D341Med (cell line): ENCODE data around the gene SFMBT2.
"Not testable (repeated sequence)": the region's sequence is repeated elsewhere in the genome, so short reads cannot be mapped to it uniquely, and the experiment has no call there.

Experiments
- DNase-seq: peaks from one replicate; pipeline ENCODE4 v3.0.0; 2012; ENCODE audit warnings: low spot score

Gene SFMBT2

DNA sequence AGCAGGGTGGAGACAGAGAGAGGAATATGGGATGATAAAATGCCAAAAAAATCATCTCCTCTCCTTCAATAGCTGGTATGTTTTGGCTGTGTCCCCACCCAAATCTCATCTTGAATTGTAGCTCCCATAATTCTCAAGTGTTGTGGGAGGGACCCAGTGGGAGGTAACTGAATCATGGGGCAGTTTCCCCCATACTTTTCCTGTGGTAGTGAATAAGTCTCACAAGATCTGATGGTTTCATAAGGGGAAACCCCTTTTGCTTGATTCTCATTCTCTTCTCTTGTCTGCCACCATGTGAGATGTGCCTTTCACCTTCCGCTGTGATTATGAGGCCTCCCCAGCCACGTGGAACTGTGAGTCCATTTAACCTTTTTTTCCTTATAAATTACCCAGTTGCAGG is 226.7 kb downstream of the SFMBT2 start:
- not testable (repeated sequence) for DNase-seq

DNA sequence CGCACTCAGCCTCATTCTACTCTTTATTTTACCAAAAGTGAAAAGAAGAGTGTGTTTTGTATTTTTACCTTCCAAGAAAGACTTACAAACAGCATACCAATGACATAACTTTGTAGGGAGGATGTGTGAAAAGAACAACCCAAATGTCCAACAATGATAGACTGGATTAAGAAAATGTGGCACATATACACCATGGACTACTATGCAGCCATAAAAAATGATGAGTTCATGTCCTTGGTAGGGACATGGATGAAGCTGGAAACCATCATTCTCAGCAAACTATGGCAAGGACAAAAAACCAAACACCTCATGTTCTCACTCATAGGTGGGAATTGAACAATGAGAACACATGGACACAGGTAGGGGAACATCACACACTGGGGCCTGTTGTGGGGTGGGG is 228.5 kb downstream of the SFMBT2 start:
- DNase-seq: not testable (repeated sequence)

DNA sequence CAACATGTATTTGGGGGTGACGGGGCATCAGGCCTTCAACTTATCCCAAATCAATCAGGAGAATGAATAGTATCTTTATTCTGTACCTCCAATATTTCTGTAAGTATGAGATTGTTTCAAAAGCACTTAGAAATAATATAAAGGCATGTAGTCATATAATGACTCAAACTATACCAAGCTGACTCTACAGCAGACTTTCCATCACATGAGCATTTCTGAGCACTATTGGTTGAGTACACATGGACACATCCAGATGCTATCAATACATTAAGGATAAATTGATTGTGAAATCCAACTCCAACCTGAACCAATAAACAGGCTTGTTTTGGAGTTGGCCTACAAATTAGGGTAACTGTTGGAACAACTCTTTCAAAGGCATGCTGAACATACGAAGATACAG is 229.4 kb downstream of the SFMBT2 start:
- DNase-seq: no peak

DNA sequence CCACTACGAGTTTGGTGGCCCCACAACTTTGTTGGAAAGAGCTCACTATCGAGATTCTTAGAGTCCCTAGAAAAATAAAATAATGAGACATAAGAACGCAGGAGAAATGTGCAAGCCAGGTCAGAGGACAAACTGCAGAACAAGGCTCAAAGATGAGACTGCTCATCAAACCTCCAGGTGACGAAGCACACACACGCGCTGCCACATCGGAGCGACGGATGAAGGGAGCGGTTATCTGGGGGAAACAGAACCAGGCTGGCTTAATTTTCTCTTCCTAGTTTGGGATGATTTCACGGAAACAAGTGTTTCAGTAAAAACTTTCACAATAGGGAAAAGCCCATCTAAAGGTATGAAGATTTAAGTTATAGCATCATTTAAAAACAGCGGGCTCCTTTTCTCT is 231.3 kb downstream of the SFMBT2 start:
- DNase-seq: no peak

DNA sequence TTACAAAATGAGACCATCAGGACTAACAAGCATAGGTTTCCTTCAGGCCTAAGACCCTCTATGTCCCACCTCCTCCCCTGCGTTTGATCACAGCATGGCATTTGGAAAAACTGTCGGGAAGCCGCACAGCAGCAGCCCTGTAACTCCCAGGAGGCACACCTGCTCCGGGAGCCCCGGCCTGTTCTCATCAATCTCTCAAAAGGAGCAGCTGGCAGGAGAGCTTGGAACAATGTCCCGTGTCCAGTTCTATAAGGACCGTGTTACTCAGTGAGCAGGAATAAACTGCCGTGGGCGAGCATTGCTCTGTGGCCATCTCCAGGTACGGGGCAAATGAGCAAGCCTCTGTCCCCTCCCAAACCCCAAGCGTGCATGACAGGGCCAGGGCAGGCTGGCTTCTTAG is 236.9 kb downstream of the SFMBT2 start:
- no peak for DNase-seq

DNA sequence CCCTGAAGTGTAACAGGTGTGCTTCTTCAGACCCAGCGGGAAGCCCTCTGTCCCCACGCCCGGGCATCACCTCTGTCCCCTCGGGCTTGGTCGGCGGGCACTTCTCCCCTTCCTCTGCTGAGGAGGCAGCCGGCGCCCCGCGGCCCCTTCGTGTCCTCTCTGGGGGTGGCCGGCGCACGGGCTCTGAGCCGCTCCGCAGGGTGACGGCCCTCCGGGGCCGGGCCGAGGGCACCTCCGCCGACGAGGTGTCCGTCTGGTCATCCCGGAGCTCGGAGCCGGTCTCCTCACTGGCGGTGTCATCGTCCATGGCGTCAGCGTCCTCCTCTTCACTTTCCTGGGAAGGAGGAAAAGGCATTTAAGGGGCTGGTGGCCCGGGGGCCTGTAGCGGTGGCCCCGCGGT is 239.0 kb downstream of the SFMBT2 start:
- DNase-seq: no peak

DNA sequence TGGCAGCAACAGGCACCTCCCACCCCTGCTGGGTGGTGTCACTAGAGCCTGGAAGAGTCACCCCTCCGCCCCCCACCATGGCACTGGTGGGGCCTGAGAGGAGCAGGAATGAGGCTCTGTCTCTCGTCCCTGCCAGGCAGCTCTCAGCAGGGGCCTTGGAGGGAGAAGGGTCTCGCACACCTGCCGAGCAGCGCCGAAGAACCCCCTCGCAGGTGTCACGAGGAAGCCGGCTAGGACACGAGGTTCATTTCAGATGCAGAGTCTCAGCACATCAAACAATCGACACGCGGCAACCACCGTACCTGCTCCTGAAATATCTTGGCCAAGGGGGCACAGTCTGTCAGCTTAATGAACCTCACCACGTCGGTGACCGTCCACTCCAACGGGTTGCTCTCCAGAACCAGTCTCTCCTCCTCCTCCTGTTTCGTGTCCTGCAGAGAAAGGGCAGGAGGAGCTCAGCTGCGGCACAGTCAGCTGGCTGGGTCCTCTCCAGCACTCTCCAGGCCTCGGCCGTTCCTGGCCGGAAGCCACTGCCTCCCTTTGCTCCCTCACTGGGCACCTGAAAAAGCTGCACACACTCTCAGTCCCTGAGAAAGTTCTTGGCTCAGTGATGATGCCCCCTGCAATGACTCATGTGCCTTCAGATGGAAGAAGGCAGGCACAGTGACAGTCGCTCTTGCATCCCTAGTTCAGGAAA is 240.1 kb downstream of the SFMBT2 start:
- DNase-seq: no peak

DNA sequence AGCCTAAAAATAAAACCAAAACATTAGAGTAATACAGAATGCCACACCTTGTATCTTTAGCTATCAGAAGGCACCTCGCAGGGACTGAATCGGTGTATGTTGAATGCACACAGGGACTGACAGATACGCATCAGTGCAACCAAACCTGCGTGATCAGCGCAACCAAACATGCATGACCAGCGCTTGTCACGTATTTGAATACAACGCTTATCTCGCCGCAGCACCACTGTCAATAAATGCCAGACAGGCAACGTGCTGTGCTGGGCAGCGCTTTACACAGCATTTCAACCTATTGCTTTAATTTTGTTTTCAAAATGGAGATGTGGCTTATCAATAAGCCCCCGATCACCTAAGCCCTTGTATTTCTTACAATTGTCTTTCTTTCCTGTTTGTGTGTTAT is 242.4 kb downstream of the SFMBT2 start:
- no peak for DNase-seq

GRCh38 chr10:7165500-7166177 is 245.2 kb downstream of the SFMBT2 start:
- no peak for DNase-seq

DNA sequence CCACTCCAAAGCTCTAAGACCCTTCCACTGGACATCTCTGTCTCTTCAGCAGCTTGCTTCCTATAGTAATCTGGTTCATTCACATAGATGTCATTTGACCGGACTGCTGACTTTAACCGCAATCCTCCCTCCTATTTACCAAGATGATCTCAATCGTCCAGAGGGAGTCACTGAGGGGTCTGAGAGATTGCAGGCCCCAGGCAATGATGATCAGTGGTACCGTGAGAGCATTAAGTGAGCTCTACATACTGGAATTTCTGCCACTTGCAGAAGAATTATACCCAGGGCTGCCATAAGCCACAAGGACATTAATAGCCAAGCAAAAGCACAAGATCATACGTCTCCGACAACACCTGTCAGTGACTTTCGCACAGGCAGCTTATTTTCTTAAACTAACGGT is 245.9 kb downstream of the SFMBT2 start:
- no peak for DNase-seq

DNA sequence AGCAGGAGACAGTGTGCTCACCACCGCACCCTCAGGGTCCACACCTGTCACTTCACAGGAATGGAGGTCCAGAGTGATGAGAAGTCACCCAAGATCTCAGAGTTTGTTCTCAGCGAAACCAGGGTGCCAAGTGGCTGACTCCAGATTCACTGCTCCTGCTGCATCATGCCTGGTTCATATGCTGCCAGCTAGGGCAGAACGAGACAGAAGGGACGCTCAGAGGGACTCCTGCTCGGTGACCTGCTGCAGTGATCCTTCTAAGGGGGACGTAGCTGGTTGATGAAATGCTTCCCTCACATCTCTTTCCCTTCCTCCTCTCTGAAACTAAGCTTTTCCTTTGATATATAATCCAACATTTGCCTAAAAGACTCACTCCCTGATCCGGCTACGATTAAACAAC is 248.5 kb downstream of the SFMBT2 start:
- no peak for DNase-seq

DNA sequence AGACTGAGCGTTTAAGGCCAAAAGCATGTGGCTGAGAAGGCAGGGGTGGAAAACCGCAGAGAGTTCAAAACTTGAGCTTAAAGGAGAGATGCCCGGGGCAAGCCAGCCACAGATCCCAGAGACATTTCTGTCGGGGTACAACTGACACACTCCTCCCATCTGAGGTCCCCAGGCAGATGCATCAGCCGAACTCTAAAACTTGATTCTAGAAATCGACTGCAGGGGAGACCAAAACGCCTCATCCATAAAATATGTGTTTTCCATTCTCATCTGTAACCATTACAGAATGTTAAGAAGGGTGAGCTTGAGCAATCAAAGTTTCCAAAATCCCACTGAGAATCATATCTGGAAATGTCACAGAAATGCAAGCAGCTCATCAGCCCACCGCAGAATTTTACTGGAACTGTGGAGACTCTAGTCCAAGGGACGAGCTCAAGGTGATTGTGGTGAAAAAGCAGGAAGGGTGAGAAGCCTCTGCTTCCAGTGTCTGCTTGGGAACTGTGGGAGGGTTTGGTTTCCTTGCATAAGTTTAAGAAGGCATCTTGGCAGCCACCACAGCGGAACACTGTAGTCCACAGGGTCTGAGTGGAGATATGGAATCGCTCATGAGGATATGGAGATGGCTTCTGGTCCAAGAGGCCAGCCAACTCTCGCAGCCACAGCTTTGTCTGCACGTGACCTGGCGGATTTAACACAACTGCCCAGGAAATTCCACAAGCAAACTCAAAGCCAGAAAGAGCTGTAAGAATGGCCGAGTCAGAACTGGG is 249.2 kb downstream of the SFMBT2 start:
- DNase-seq: no peak

- no peak for DNase-seq
Observed at GRCh38 chr10:7159928-7160327, 250.9 kb downstream of the SFMBT2 start.

DNA sequence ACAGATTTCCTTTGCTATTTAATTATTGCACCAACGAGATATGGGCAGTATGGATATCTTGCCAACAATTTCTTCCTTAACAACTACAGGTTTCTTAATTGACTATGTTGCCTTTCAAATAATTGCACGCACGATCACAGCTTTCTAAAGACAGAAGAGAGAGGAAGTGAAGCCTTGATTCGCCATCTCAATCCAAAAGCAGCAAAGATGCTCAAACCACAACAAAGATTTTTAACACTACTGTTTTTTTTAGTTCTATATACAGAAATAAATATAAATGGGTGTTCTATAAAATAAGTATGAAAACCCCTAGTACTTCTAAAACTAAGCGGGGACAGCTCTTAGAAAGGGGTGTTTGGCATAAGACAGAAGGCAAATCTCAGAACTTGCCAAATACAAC is 251.3 kb downstream of the SFMBT2 start:
- DNase-seq: no peak

- no peak for DNase-seq
Observed at GRCh38 chr10:7157091-7157490, 253.7 kb downstream of the SFMBT2 start.

DNA sequence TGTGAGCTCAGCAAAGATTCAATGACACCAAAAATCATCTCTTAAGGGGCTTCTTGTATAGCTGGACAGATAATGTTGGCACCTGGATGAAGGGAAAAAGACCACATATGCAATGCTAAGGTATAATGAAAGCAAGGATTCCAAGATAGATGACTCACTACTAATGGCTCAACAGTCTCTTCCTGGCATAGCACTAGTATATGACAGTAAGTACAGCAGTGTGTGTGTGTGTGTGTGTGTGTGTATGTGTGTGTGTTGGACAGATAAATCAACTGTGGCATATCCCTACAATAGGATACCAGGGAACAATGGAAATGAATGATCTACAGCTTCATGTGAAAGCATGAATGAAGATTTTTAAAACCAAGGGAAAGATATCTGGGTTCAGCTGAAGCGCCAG is 257.1 kb downstream of the SFMBT2 start:
- no peak for DNase-seq

DNA sequence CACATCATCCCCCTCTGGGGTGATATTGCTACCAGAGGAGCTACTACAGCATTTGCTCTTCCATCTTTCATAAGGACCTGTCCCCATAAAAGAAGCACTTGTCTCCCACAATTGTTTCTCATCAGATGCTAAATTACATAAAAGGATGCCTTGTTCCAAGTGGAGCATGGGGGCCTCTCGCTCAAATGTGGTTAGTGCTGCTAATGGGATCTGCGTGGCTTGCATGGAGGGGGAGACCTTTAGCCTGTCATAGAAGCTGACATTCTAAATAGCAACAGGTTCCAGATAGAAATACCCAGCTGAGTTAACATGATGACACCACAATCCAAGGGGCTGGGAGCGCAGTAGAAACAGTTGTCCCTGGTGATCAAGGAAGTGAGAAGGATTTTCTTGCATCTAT is 257.9 kb downstream of the SFMBT2 start:
- DNase-seq: no peak

- DNase-seq: no peak
Observed at GRCh38 chr10:7152341-7152740, 258.5 kb downstream of the SFMBT2 start.

- DNase-seq: no peak
Observed at GRCh38 chr10:7151538-7151937, 259.3 kb downstream of the SFMBT2 start.

DNA sequence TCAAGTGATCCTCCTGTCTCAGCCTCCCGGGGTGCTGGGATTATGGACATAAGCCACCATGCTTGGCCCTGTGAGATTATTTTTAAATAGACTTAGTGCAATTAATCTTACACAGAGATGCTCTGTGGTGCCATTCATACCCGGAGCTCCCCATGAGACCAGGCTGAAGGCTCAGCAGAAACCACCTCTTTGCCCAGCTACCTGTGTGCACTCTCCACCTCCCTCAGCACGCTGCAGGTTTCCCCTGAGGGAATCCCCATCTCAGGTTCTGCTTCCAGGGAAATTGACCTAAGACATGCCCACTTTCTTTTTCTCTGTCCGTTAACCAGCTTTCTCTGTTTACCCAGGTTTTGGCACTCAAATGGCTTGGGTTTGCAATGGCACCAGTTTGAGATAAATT is 260.5 kb downstream of the SFMBT2 start:
- no peak for DNase-seq

GRCh38 chr10:7146189-7146588 is 264.6 kb downstream of the SFMBT2 start:
- no peak for DNase-seq

DNA sequence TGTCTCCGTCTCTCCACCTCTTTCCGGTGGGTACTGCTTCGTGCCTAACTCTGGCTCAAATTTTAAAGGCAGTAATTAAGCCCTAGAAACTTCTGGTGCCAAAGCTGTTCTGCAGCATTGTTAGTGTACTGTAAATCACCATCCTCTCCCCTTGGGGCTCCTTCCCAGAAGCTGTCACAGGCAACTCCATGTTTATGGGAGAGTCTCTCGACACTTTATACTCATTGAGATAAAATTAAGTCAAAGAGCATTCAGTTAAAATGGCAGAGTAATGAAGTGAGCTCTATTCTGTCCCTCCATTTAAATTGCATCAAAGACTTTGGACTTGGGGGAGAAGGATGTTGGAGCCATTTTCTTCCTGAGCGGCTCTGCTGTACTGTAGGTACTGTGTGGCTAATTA is 274.8 kb downstream of the SFMBT2 start:
- no peak for DNase-seq

- DNase-seq: no peak
Observed at GRCh38 chr10:7135188-7135587, 275.6 kb downstream of the SFMBT2 start.
